Transverse colon (tissue), 3 donors: ENCODE data around the gene NUMA1.

Experiments
- CTCF ChIP-seq, 5 experiments: fragments of 200-600 bp in 3 of 5; fragments of 450-650 bp in 2 of 5; sonication (generic) in 3 of 5; IDR thresholded peaks; 1 replicate in 2 of 5; 2 replicates in 3 of 5; pipeline ENCODE4 v1.5.1; 2016 to 2017; ENCODE audit warnings: antibody characterized with exemption in 5 of 5, inconsistent platforms in 3 of 5, mild to moderate bottlenecking in 2 of 5, moderate library complexity in 1 of 5
- POLR2A ChIP-seq: fragments of 450-650 bp; IDR thresholded peaks from one replicate; pipeline ENCODE4 v1.6.1; 2016; ENCODE audit warnings: antibody characterized with exemption, mild to moderate bottlenecking, moderate library complexity

- TF ChIP-seq CTCF (IDR thresholded peaks at IDR 0.05) (no peak), POLR2A (no peak)
These were observed 10.5 kb downstream of the NUMA1 start for GRCh38 chr11:72069787-72070251.
